HAP-1 (cell line): ENCODE measurements around the gene ADD3.

Source experiments
- DNase-seq, 2 experiments: peaks; one replicate each; pipeline ENCODE4 v3.0.0-alpha.2; 2016 to 2020; ENCODE audit warnings: low spot score in 2 of 2
- H3K27me3 ChIP-seq: fragments of 250-450 bp; sonication (Bioruptor Pico); 2 replicates; pipeline ENCODE4 v1.5.1; 2020; ENCODE audit warnings: low read depth, mild to moderate bottlenecking, moderate library complexity
- H3K36me3 ChIP-seq: fragments of 250-450 bp; sonication (Bioruptor Pico); replicated peaks from 2 replicates; pipeline ENCODE4 v1.5.1; 2020; ENCODE audit warnings: mild to moderate bottlenecking
- H3K4me1 ChIP-seq: fragments of 250-450 bp; sonication (Bioruptor Pico); 2 replicates; pipeline ENCODE4 v1.5.1; 2020; ENCODE audit warnings: mild to moderate bottlenecking
- H3K4me3 ChIP-seq: fragments of 250-450 bp; sonication (Bioruptor Pico); 2 replicates; pipeline ENCODE4 v1.5.1; 2020; ENCODE audit warnings: mild to moderate bottlenecking, moderate library complexity
- H3K9me3 ChIP-seq: fragments of 250-450 bp; sonication (Bioruptor Pico); 2 replicates; pipeline ENCODE4 v1.5.1; 2020; ENCODE audit warnings: mild to moderate bottlenecking, moderate library complexity
- in situ Hi-C: fragments of 300-500 bp; cut with MboI; formaldehyde crosslinking; loops from 3 replicates; pipeline ENCODE4 v1.14.3; 2020; ENCODE audit warnings: low sequenced_read_pairs, inconsistent platforms, mixed read lengths

The ADD3 gene, protein sequence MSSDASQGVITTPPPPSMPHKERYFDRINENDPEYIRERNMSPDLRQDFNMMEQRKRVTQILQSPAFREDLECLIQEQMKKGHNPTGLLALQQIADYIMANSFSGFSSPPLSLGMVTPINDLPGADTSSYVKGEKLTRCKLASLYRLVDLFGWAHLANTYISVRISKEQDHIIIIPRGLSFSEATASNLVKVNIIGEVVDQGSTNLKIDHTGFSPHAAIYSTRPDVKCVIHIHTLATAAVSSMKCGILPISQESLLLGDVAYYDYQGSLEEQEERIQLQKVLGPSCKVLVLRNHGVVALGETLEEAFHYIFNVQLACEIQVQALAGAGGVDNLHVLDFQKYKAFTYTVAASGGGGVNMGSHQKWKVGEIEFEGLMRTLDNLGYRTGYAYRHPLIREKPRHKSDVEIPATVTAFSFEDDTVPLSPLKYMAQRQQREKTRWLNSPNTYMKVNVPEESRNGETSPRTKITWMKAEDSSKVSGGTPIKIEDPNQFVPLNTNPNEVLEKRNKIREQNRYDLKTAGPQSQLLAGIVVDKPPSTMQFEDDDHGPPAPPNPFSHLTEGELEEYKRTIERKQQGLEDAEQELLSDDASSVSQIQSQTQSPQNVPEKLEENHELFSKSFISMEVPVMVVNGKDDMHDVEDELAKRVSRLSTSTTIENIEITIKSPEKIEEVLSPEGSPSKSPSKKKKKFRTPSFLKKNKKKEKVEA

DNA sequence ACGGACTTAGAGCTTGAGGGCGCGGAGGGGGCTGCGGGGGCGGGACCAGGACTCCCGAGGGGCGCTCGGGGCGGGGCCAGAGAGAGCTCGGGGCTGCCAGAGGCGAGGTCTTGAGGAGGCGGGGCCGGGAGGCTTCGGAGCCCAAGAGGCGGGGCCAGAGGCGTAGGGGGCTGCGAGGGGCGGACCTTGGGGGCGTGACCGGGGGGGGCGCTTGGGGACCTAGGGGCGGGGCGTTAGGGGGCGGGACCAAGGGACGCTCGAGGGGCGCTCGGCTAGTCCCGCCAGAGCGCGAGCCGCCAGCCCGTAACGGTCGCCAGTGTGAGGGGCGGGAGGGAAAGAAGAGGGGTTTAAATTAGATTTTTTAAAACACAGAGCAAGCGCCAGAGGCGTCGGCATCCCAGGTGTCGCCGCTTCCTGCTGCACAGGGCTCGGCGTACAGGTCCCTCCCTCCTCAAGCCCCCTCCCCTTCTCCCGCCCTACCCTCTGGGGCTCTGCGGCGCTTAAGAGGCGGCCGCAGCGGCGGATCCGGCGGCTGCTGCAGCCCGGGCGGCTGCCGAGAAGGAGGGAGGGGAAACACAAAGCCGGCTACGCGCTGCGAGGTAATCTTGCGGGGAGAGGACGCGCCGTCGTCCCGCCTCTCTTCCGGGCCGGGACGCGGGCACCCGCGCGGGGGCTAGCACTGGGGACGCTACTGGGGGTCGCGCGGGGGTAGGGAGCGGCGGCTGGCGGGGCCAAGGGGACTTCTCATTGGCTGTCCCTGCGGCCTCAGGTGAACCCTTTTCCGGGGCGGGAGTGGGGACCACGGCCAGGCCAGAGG, at the start of gene ADD3:
TSS of gene ADD3 (plus strand) at position 284 of the 817 bp plus-strand sequence. CDS start 92,670 bp downstream, outside the sequence.
- in situ Hi-C loops, result no loop called here
- no peaks in the 10 kb centered on the region for H3K36me3 ChIP-seq
- H3K9me3 ChIP-seq, result no peaks in the 10 kb centered on the region
- peaks cover 73% of the 10 kb centered on the region for H3K4me1 ChIP-seq
- H3K27me3 ChIP-seq, result no peaks in the 10 kb centered on the region
- peak; percentile 93 to 99 for DNase-seq
- H3K4me3 ChIP-seq, result peak within 1 kb of the TSS; percentile 77

DNA sequence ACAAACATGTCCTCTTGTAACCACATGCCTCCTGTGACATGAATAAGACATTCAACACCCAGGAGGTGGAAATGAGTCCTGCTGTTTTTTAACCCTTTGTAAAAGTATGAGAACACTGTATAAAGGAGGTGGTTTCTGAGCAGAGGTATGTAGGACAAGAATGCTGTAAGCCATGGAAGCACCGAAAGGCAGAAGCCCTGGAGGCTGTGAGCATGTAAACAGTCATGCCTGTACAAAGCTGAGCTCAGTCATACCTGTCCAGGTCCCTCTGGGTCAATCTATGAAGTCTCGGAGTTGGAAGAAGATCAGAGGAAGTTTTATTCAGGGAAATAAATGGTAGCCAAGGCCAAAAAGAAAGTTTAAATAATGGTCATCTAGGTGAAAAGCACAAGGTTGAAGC, 49.7 kb upstream of the ADD3 start:
- Histone ChIP-seq H3K36me3 (no peaks in the 10 kb centered on the region), H3K9me3 (no peaks in the 10 kb centered on the region), H3K4me1 (no peaks in the 10 kb centered on the region), H3K27me3 (no peaks in the 10 kb centered on the region), H3K4me3 (no peak overlapping the region)
- in situ Hi-C loops, result no loop called here
- DNase-seq, result no peak

- Histone ChIP-seq H3K27me3 (no peaks in the 10 kb centered on the region), H3K9me3 (no peaks in the 10 kb centered on the region)
- DNase-seq, result no peak
Measured at GRCh38 chr10:109959259-109960145, 48.3 kb upstream of the ADD3 start.

GRCh38 chr10:109960682-109961081, 47.1 kb upstream of the ADD3 start:
- Histone ChIP-seq H3K4me3 (no peak overlapping the region), H3K27me3 (no peaks in the 10 kb centered on the region), H3K9me3 (no peaks in the 10 kb centered on the region), H3K4me1 (no peaks in the 10 kb centered on the region), H3K36me3 (no peaks in the 10 kb centered on the region)
- DNase-seq, result no peak
- in situ Hi-C loops, result no loop called here

More at GRCh38 chr10:109959259-109960145, 48.3 kb upstream of the ADD3 start:
- no peaks in the 10 kb centered on the region for H3K4me1 ChIP-seq
- in situ Hi-C loops, result no loop called here
- no peak overlapping the region for H3K4me3 ChIP-seq
- H3K36me3 ChIP-seq, result no peaks in the 10 kb centered on the region

DNA sequence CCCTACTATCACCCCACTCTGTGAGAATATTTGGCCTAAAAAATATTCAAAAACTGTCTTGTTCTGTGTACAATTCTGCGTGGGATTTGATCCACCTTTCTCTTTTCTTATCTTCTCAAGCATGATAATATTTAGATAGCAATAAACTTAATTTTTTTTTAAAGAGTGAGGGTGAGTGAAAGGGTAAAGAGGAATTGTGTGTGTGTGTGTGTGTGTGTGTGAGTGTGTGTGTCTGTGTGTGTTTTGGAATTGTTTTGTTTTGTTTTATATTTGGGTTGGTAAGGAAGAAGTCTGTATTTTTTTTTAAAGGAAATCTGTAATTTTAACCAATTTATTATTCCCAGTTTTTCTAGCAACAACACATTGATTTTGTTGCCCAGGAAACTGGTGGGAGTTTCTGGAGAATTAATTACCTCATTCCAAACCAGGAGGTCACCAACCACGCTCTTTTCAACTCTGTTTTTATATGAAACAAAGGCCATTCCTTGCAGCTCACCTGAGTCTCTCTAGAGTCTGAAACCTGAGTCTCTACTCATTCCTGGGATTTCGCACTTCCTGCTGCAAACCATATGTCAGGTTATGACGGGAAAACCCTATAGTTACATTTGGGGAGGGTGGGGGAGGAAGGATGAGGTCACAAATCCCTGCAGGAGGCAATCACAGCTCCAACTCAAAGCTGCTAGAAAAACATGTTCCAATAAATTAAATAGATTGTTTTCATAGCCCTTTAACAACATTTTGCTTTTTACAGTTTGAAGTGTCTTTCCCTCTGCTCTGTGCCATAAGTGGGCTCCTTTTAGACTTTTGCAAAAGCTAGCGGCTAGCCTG, 46.4 kb upstream of the ADD3 start:
- no peaks in the 10 kb centered on the region for H3K4me1 ChIP-seq
- H3K4me3 ChIP-seq, result no peak overlapping the region
- in situ Hi-C loops, result no loop called here
- no peaks in the 10 kb centered on the region for H3K36me3 ChIP-seq
- no peak for DNase-seq
- no peaks in the 10 kb centered on the region for H3K27me3 ChIP-seq
- no peaks in the 10 kb centered on the region for H3K9me3 ChIP-seq

DNA sequence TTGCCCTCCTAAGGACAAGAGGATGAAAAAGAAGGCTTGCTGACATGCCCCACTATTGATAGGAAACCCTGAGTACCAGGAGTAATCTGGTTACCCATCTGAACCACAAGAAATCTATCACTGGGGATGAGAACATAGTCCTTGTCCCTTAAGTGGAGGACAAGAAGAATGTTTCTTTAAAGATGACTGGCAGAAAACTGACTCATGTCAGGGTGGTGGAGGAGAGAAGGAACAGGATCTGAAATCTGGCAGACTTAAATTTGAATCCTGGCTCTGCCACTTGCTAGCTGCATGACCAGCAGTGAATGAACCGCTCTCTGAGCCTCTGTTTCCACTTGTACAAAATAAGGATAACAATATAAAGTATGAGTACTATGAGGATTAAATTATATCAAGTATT, 45.5 kb upstream of the ADD3 start:
- Histone ChIP-seq H3K36me3 (no peaks in the 10 kb centered on the region), H3K4me1 (no peaks in the 10 kb centered on the region)

GRCh38 chr10:109963439-109963838, 44.3 kb upstream of the ADD3 start:
- H3K36me3 ChIP-seq, result no peaks in the 10 kb centered on the region
- no peaks in the 10 kb centered on the region for H3K9me3 ChIP-seq
- H3K4me1 ChIP-seq, result no peaks in the 10 kb centered on the region
- no peaks in the 10 kb centered on the region for H3K27me3 ChIP-seq
- in situ Hi-C loops, result no loop called here
- no peak overlapping the region for H3K4me3 ChIP-seq
- DNase-seq, result no peak

More for the DNA sequence above, 45.5 kb upstream of the ADD3 start:
- in situ Hi-C loops, result no loop called here
- Histone ChIP-seq H3K9me3 (no peaks in the 10 kb centered on the region), H3K4me3 (no peak overlapping the region), H3K27me3 (no peaks in the 10 kb centered on the region)
- DNase-seq, result no peak

DNA sequence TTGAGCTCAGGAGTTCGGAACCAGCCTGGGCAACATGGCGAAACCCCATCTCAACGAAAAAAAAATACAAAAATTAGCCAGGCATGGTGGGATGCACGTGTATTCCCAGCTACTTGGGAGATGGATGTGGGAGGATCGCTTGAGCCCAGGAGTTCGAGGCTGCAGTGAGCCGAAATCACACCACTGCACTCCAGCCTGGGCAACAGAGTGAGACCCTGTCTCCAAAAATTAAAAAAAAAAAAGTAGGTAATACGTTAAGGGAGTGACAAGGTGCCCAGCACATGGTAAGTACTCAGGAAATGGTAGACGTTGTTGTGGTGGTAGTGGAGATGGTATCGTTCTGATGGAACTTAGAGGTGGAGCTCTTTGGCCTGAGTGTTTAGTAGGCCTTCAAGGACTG, 43.5 kb upstream of the ADD3 start:
- H3K4me3 ChIP-seq, result no peak overlapping the region
- H3K9me3 ChIP-seq, result no peaks in the 10 kb centered on the region
- H3K4me1 ChIP-seq, result no peaks in the 10 kb centered on the region
- H3K36me3 ChIP-seq, result no peaks in the 10 kb centered on the region
- in situ Hi-C loops, result no loop called here
- DNase-seq, result no peak
- no peaks in the 10 kb centered on the region for H3K27me3 ChIP-seq

DNA sequence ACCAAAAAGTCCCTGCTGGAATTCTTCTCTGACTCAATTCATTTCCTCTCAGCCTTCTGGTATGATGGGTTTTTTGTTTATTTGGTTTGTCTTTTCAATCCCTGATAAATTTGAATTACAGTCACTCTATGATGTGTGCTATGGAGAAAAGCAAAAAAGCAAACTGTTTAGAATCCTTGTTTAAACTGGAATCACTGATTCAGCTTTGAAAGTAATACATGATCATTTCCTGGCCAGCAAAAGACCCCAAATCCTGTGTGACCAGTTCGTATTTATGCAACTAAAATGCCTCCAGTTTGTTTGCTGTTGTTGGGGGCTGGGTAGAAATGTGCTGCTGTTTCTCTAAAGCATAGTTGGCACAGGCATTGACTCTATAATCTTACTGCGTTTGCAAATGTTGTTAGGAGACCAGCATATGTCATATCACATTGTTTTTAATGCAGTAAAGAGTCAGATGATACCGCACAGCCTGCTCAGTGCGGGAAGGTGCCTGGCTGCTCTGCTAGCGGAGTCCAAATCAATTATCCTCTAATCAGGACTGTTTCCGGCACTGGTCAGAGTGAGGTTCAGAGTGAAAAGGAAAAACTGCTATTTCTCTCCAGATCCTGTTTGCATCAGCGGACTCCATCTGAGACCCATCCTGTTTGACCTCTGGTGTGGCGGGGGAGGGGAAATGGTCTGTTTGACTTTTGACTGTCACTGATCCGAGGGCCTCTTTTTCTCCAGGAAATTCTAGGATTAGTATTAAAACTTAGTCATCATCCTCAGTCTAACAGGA, 40.6 kb upstream of the ADD3 start:
- no peak for DNase-seq
- Histone ChIP-seq H3K4me1 (no peaks in the 10 kb centered on the region), H3K27me3 (no peaks in the 10 kb centered on the region), H3K36me3 (no peaks in the 10 kb centered on the region), H3K4me3 (no peak overlapping the region), H3K9me3 (no peaks in the 10 kb centered on the region)
- in situ Hi-C loops, result no loop called here

DNA sequence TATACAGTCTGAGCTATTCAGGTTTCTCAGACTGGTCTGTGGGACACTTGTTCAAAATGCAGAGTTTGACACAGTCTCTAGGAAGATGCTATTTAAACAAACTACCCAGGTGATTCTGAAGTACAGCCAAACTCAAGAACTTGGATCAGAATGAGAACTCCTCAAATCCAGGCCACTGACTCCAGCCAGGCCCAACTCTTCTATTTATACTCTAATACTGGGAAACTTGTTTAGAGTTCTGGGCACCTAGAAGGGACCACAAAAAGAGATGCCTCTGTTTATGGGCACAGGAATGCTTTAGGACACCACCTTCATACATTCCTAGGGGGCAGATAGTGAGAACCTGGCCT, 40.1 kb upstream of the ADD3 start:
- in situ Hi-C loops, result no loop called here
- no peaks in the 10 kb centered on the region for H3K9me3 ChIP-seq
- no peak overlapping the region for H3K4me3 ChIP-seq
- DNase-seq, result no peak
- no peaks in the 10 kb centered on the region for H3K27me3 ChIP-seq
- no peaks in the 10 kb centered on the region for H3K36me3 ChIP-seq
- H3K4me1 ChIP-seq, result no peaks in the 10 kb centered on the region

- DNase-seq, result no peak
- Histone ChIP-seq H3K9me3 (no peaks in the 10 kb centered on the region), H3K36me3 (no peaks in the 10 kb centered on the region), H3K4me1 (no peaks in the 10 kb centered on the region), H3K27me3 (no peaks in the 10 kb centered on the region; the same call in 1 of the 2 replicates), H3K4me3 (no peak overlapping the region)
- in situ Hi-C loops, result no loop called here
Measured at GRCh38 chr10:109968953-109969759, 38.6 kb upstream of the ADD3 start.
